Superior temporal gyrus (tissue), 1 donor: ENCODE measurements around the gene S100A7.
"Not testable (repeated sequence)": the region's sequence is repeated elsewhere in the genome, so short reads cannot be mapped to it uniquely, and the experiment has no call there.

Source experiments
- DNase-seq: peaks from one replicate; pipeline ENCODE4 v3.0.0-alpha.2; 2016; ENCODE audit errors: extremely low spot score

The S100A7 gene

GRCh38 chr1:153476491-153477093 is 16.1 kb upstream of the S100A7 start:
- no peak for DNase-seq

DNA sequence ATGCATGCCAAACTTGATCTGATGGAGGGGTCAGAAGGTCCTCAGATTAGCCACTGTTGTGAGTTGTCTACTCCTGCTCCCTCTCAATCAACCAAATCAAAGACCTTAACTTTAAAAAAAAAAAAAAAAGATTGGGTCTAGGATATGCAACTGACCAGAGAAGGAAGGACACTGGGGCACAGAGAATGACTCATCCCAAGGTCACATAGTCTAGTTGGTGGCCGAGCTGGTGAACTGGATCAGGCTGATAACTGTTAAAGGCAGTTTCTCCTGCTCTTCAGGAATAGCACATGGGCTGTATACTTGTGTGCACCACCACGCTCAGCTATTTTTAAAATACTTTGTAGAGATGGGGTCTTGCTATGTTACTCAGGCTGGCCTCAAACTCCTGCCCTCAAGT is 14.8 kb upstream of the S100A7 start:
- no peak for DNase-seq

- DNase-seq = no peak
These were observed 13.9 kb upstream of the S100A7 start for GRCh38 chr1:153474347-153474746.

DNA sequence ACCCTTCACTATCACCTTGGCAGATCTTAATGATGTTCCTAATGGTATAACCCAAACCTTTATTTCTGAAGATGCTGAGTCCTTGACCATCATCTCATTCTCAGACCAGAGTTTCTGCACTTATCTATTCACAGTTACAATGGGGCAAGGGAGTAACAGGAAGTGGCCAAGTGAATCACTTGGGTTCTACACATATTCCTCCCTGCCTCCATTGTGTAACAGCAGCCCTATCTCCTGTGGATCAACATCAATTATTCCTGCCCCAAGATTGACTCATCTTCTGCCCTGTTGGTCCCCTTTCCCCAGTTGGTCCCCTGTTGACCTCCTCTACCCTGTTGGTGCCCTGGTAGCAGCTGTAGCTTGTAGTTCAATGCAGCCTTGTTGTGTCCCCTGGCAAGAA is 10.3 kb upstream of the S100A7 start:
- DNase-seq = no peak

DNA sequence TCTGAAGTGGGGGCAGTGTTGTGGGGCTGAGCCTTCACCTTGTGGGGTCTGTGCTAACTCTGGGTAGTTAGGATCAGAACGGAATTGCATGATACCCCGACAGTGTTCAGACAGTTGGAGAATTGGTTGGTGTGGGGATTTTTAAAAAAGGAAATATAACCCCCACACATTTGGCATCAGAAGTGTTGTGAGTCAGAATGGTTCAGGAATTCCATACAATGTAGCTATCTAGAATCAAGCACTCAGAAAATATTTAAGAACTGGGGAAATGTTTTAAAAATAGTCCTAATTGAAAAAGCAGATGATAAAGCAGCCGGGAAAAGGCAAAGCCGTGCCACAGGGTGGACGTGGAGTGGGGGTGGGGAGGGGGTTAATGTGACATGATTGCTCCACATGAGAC is 6.5 kb upstream of the S100A7 start:
- DNase-seq = peak; percentile 27

DNA sequence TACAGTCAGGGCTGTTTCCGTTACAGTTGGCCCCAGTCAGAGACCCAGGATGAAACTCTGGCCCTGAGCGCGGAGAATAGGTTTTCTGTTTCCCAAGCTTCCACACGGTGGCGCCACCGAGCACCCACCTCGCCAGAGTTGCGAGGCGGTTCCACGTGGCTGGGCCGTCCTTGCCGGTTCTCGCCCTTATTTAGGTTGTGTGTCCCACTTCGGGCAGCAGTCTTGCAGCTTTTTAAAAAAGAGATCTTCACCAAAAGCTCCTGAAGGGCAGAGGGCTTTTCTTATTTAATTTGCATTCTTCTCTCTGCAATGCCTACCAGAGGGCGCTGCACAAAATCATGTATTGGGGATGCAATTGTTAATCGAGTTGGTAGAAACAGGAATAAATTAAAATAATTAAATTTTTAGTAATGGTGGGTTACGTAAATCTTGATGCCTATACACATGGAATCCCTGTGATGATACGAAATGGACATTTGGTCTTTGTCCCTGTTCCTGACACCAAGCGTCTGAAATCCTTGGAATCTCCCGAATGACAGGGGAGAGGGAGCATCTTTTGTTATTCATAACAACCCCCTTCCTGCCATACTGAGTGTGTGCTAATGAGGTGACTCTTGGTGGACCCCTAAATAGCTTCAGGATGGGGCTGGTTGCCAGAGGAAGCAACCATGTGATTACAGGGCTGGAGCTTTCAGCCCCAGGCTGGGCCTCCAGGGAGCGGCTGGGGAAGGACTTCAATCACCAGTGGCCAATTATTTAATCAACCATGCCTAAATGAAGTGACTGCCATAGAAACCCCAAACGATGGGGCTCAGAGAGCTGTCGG is 5.6 kb upstream of the S100A7 start:
- DNase-seq = no peak

DNA sequence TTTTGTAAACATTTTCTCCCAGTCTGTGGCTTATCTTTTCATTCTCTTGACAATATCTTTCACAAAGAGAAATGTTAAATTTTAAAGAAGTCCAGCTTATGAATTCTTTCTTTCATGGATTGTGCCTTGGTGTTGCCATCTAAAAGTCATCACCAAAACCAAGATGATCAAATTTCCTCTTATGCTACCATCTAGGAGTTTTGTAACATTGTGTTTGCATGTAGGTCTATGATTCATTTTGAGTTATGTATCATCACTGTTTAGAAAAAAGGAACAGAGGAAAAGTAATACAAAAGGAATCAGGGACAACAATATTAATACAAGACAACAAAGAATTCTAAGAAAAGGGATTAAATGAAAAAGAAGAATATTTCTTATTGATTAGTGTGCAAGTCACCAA is 2.3 kb upstream of the S100A7 start:
- DNase-seq = not testable (repeated sequence)

DNA sequence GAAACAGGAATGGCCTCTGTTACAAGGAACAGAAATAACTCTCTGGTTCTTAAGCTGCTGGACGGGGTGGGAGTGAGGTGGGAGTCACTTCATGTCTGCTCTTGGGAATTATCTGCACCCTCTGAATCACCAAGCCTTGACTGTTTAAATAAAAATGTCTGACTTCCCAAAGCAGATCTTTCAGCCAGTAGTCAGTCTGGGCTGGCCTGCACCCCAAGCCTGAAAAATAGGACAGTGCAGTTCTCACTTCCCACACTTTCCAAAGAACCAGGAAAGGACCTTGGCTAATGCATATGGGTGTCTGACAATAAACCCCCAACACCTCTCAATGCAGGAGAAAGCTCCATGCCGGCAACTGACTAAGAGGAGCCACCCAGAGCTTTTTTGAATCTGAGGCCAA is 796 bp downstream of the S100A7 start:
- DNase-seq = peak; percentile 39

- peak; percentile 23 for DNase-seq
These were observed 4.1 kb downstream of the S100A7 start for GRCh38 chr1:153456396-153456795.

DNA sequence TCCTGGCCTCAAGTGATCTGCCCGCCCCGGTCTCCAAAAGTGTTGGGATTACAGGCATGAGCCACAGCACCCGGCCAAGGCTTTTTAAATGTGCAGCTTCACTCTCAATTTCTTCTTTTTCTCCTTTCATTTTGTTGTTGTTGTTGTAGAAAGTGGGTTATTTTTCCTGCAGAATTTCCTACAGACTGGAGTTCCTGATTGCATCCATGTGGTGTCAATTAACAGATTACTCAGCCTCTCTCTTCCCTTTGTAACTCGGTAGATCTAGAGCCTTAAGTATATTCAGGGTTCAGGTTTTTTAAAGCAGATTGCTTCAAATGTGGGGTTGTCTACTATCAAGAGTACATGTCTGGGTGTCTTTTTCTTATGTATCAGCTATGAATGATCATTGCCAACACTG is 11.6 kb downstream of the S100A7 start:
- not testable (repeated sequence) for DNase-seq

- DNase-seq = no peak
These were observed 12.8 kb downstream of the S100A7 start for GRCh38 chr1:153447498-153448170.

GRCh38 chr1:153444078-153444477 is 16.4 kb downstream of the S100A7 start:
- no peak for DNase-seq

DNA sequence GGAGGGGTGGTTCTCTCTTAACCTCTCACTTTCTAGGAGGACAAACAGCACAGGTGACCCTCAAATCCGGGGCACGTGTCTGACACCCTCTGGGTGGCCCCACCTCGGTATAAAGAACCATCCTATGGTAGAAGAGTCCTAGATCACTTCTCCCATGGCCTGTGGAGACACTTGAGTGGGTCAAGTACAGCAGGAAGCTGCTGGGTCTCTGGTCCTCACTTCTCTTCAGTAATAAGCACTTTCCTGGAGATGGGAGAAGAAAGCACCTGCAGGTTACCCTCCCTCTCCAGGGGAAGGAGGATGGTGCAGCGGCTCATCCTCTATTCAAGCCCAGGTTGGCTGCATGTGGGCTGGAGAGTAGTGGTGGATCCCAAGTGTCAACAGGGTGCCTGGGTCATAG is 17.0 kb downstream of the S100A7 start:
- DNase-seq = no peak

GRCh38 chr1:153441238-153441755 is 19.2 kb downstream of the S100A7 start:
- no peak for DNase-seq

DNA sequence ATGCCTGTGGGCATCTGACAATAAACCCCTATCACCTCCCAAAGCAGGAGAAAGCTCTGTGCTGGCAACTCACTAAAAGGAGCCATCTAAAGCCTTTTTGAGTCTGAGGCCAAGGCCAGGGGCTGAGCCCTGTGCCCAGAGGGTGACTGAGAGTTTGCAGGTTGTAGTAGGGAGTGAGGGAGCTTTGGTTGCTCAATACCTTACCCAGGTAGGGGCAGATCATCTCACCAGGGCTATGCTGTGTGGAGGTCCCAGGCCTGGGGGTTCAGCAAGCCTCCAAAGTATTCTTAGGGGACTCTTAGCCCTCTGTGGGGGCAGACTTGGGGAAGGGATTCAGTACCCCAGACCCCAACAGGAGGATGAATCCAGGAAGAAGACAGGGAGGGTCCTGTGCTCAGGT is 21.2 kb downstream of the S100A7 start:
- DNase-seq = no peak

GRCh38 chr1:153438599-153438998 is 21.9 kb downstream of the S100A7 start:
- no peak for DNase-seq

- no peak for DNase-seq
These were observed 23.2 kb downstream of the S100A7 start for GRCh38 chr1:153437236-153437635.

DNA sequence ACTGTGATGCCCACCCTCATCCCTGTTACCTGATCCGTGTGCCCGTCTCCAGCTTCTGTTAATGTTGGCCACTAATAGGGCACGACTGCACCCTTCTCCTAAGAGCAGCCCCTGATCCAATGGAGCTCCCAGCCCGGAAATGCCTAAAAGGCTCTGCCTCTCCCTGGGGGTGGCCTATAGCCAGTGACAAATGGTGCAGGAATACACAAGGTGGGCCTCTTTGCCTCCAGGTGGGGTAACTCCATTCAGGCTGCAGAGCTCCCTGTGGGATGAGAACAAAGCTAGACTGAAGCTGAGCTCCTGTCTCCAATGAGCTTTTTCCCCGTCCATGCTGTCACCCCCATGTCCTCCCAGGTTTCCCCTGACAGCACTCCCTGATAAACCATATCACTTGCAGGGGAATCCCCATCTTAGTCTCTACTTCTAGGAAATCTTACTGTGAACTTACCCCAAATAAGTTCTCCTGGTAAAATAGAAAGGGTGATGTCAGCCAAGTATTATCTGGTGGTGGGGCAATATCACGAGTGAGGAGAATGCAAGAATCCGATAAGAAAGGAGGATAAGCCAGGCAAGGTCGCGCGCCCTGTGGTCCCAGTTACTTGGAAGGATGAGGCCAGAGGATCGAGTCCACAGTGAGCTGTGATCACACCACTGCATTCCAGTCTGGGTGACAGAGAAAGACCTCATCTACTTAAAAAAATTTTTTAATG is 25.6 kb downstream of the S100A7 start:
- no peak for DNase-seq

- no peak for DNase-seq
These were observed 27.4 kb downstream of the S100A7 start for GRCh38 chr1:153432874-153433681.

DNA sequence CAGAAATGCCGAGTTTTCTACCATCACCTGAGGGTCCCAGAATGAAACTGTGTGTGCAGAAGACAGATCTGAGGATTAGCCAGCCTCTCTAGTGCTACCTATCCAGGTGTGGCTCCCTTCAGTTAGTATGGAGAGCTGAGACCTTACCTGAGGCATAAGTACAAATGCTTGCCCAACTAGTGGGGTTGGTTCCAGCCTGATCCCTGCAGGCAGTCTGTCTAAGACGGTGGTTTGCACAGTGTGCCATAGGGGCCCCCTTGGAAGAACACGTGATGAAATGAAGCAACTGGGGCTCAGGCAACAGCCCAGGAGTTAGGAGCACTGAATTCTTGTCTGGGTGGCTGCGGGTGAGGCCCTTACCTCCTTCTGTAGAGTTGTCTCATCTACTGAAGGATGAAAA is 28.5 kb downstream of the S100A7 start:
- DNase-seq = no peak

- no peak for DNase-seq
These were observed 29.0 kb downstream of the S100A7 start for GRCh38 chr1:153431427-153431826.
